ENCODE results near the gene SCN7A.
"Not testable (repeated sequence)": the region's sequence is repeated elsewhere in the genome, so short reads cannot be mapped to it uniquely, and the experiment has no call there.

Gene SCN7A

GRCh38 chr2:166410828-166411472, 83.1 kb downstream of the SCN7A start:
- TF ChIP-seq CTCF (IDR thresholded peaks at IDR 0.05; ENCODE audit: low read depth, low read length), result no peak
- no peak overlapping the region for H3K4me3 ChIP-seq (ENCODE audit: low read depth, low read length)
- in situ Hi-C loops (cut with HindIII; ENCODE audit: low sequenced_read_pairs), result no loop called here
- peak; percentile 85 for DNase-seq (ENCODE audit: low read depth, low spot score)

- H3K4me3 ChIP-seq (ENCODE audit: low read depth, low read length), result not testable (repeated sequence)
Measured at GRCh38 chr2:166407746-166408145, 86.3 kb downstream of the SCN7A start.

GRCh38 chr2:166406374-166406773, 87.7 kb downstream of the SCN7A start:
- in situ Hi-C loops (cut with HindIII; ENCODE audit: low sequenced_read_pairs), result no loop called here
- no peak for TF ChIP-seq CTCF (IDR thresholded peaks at IDR 0.05; ENCODE audit: low read depth, low read length)
- no peak for DNase-seq (ENCODE audit: low read depth, low spot score)
- no peak overlapping the region for H3K4me3 ChIP-seq (ENCODE audit: low read depth, low read length)

More at GRCh38 chr2:166407746-166408145, 86.3 kb downstream of the SCN7A start:
- in situ Hi-C loops (cut with HindIII; ENCODE audit: low sequenced_read_pairs); DNase-seq (ENCODE audit: low read depth, low spot score): not testable (repeated sequence)

- in situ Hi-C loops (cut with HindIII; ENCODE audit: low sequenced_read_pairs), result no loop called here
- TF ChIP-seq CTCF (IDR thresholded peaks at IDR 0.05; ENCODE audit: low read depth, low read length), result no peak
- DNase-seq (ENCODE audit: low read depth, low spot score), result no peak
- H3K4me3 ChIP-seq (ENCODE audit: low read depth, low read length), result no peak overlapping the region
Measured at GRCh38 chr2:166405569-166405926, 88.5 kb downstream of the SCN7A start.

DNA sequence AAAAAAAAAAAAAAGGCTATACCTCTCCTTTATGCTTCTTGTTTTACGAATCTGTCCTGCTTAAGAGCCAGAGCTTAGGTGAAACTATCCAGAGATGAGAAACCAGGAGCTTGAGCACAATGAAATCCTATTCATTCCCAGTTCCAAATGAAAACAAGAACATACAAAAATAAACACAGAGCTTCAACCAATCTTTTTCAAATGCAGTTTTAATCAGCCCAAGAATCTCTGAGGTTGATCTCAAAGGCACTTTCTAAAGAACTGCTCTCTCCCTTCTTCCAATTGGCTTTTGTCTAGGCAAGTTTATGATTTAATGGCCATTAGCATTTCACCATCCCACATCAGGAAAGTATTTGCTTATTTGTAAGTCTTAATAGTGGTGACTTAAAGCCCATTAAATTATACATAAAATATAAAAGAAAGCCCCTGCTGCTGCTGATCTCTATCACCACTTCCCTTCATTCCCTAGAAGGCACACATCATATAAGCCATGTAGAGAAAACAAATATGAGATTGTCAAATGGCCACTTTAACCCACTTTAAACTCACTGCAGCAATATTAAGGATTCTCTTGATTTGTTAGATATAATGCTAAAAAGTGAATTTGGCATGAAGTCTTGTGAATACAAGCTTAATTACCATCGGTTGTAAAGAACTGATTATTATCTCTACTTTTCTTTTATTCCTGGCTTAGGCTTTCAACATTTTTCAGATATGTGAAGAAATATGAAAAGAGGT, 89.0 kb downstream of the SCN7A start:
- in situ Hi-C loops (cut with HindIII; ENCODE audit: low sequenced_read_pairs), result no loop called here

DNA sequence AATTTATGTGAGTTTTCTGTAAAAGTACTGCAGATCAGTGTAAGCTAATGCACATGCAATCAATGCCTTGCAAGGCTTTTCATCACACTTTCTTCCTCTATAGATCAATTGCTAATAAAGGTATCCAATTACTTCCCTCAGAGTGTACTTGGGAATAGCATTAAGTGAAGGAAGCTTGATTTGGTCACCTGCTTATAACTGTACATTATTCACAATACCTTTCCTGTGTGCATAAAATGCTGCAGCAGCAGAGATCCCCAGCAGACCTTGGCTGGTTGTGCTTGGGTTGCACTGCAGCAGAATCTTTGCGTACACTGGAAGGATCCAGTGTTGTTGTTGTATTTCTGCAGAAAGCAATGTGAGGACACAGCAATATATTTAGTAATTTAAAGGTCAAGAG, 99.8 kb downstream of the SCN7A start:
- H3K4me3 ChIP-seq (ENCODE audit: low read depth, low read length), result no peak overlapping the region
- in situ Hi-C loops (cut with HindIII; ENCODE audit: low sequenced_read_pairs), result no loop called here
- no peak for DNase-seq (ENCODE audit: low read depth, low spot score)
- TF ChIP-seq CTCF (IDR thresholded peaks at IDR 0.05; ENCODE audit: low read depth, low read length), result no peak

More for the DNA sequence above, 89.0 kb downstream of the SCN7A start:
- TF ChIP-seq CTCF (IDR thresholded peaks at IDR 0.05; ENCODE audit: low read depth, low read length), result no peak
- DNase-seq (ENCODE audit: low read depth, low spot score), result no peak
- H3K4me3 ChIP-seq (ENCODE audit: low read depth, low read length), result no peak overlapping the region

DNA sequence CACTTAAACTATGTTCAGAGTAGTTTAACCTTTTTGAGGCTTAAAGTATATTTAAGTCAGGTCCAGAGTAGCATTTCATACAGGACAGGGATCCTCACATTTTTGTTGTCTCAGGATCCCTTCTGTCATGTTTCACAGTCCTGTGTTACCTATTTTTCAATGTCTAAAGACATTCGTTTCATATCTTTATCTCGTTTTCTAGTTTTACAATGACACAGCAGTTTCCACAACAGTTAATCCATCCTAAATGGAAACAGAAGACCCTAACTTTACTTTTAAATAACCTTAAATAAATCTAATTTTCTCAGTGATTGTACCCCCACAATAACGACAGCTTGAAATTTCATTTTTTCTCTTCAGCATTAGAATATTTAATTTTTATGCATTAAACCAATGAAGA, 101.0 kb downstream of the SCN7A start:
- in situ Hi-C loops (cut with HindIII; ENCODE audit: low sequenced_read_pairs), result no loop called here
- no peak for DNase-seq (ENCODE audit: low read depth, low spot score)
- no peak overlapping the region for H3K4me3 ChIP-seq (ENCODE audit: low read depth, low read length)
- no peak for TF ChIP-seq CTCF (IDR thresholded peaks at IDR 0.05; ENCODE audit: low read depth, low read length)
